ENCODE measurements around the gene CAPNS1. TPM values are rescaled to one million over a fixed set of nuclear protein-coding genes. Genes with fewer than 3 reads are reported as not detected.

Gene CAPNS1
- total RNA-seq, 3 donors from 2014 or later (not counting 1 experiment from before 2014, with no cell fraction given) = 569 to 637 (median 578) TPM

GRCh38 chr19:36198119-36198518, 58.3 kb downstream of the CAPNS1 start:
- H3K9me3 Mint-ChIP-seq = no peaks in the 10 kb centered on the region

More at GRCh38 chr19:36198119-36198518, 58.3 kb downstream of the CAPNS1 start:
- H3K9me3 ChIP-seq (ENCODE audit: control insufficient read depth, insufficient read depth, low read length) = no peaks in the 10 kb centered on the region
- TF ChIP-seq CTCF (IDR thresholded peaks at IDR 0.05) = no peak
- Mint-ChIP-seq H3K4me3 (no peak overlapping the region), H3K27ac (no peak overlapping the region), H3K36me3 (no peaks in the 10 kb centered on the region), H3K27me3 (ENCODE audit: low read depth in 2 of 2) (no peaks in the 10 kb centered on the region), H3K4me1 (no peaks in the 10 kb centered on the region)
- H3K27ac ChIP-seq (ENCODE audit: low read length) = no peak overlapping the region
- no peak overlapping the region for H3K4me3 ChIP-seq (ENCODE audit: low read length)
- intact Hi-C loops (cut with micrococcal nuclease) = no loop called here
- ATAC-seq (no peak), DNase-seq (no peak)
- no peaks in the 10 kb centered on the region for H3K4me1 ChIP-seq (ENCODE audit: control insufficient read depth, insufficient read depth, low read length)
- 98% methylated on average over 2 of the region's 2 CpGs for WGBS (ENCODE audit: insufficient coverage)
- H3K36me3 ChIP-seq (ENCODE audit: control insufficient read depth, insufficient read depth, low read length) = peaks cover 3% of the 10 kb centered on the region
- no peaks in the 10 kb centered on the region for H3K27me3 ChIP-seq (ENCODE audit: control insufficient read depth, insufficient read depth, low read length)

Other genes starting within 250 kb of the CAPNS1 start
- gene NFKBID, start 239.5 kb upstream of the CAPNS1 start, total RNA-seq = 100 to 1,000 TPM in 2 of 3 donors, 10 to 100 TPM in 1; 90.1 to 220 (median 101) TPM
- gene HCST, start 237.5 kb upstream of the CAPNS1 start, total RNA-seq = 100 to 1,000 TPM; 281 to 307 (median 296) TPM
- 100 to 1,000 TPM; 439 to 494 (median 469) TPM for gene TYROBP, start 231.8 kb upstream of the CAPNS1 start, total RNA-seq
- 1 to 10 TPM; 2.6 to 9.3 (median 3.2) TPM for gene LRFN3, start 203.7 kb upstream of the CAPNS1 start, total RNA-seq
- gene SDHAF1, start 144.9 kb upstream of the CAPNS1 start, total RNA-seq = 10 to 100 TPM in 2 of 3 donors, 1 to 10 TPM in 1; 9.2 to 12.1 (median 10.5) TPM
- 1 to 10 TPM in 2 of 3 donors, under 1 TPM in 1; 0.41 to 2.6 (median 1.5) TPM for gene SYNE4, start 131.3 kb upstream of the CAPNS1 start, total RNA-seq
- gene ALKBH6, start 125.9 kb upstream of the CAPNS1 start, total RNA-seq = 10 to 100 TPM; 39.0 to 57.3 (median 48.1) TPM
- gene CLIP3, start 107.2 kb upstream of the CAPNS1 start, total RNA-seq = 1 to 10 TPM in 2 of 3 donors, under 1 TPM in 1; 0.33 to 2.1 (median 1.3) TPM
- gene THAP8, start 85.8 kb upstream of the CAPNS1 start, total RNA-seq = 1 to 10 TPM; 1.8 to 3.2 (median 2.8) TPM
- gene WDR62, start 85.2 kb upstream of the CAPNS1 start, total RNA-seq = 1 to 10 TPM; 3.9 to 5.9 (median 4.8) TPM
- not detected for gene OVOL3, start 28.9 kb upstream of the CAPNS1 start, total RNA-seq
- 10 to 100 TPM; 26.6 to 33.4 (median 31.8) TPM for gene POLR2I, start 25.2 kb upstream of the CAPNS1 start, total RNA-seq
- 100 to 1,000 TPM; 153 to 180 (median 175) TPM for gene TBCB, start 24.6 kb upstream of the CAPNS1 start, total RNA-seq
- not detected for gene COX7A1, start 12.4 kb downstream of the CAPNS1 start, total RNA-seq
- 10 to 100 TPM in 2 of 3 donors, 1 to 10 TPM in 1; 7.7 to 19.1 (median 10.5) TPM for gene ZNF565, start 74.6 kb downstream of the CAPNS1 start, total RNA-seq
- 10 to 100 TPM; 20.3 to 37.3 (median 21.5) TPM for gene ZNF146, start 75.0 kb downstream of the CAPNS1 start, total RNA-seq
- 1 to 10 TPM; 7.4 to 8.2 (median 7.8) TPM for gene ZFP14, start 239.1 kb downstream of the CAPNS1 start, total RNA-seq